Endodermal cell (in vitro differentiated cells): Measurements from ENCODE around the gene D2HGDH. TPM values are rescaled to one million over a fixed set of nuclear protein-coding genes. Genes with fewer than 3 reads are reported as not detected.
"Not testable (repeated sequence)": the region's sequence is repeated elsewhere in the genome, so short reads cannot be mapped to it uniquely, and the experiment has no call there.

ENCODE experiments used
- DNase-seq: peaks from one replicate; pipeline ENCODE4 v3.0.0-alpha.2; 2017
- H3K27ac ChIP-seq: 2 replicates; pipeline ENCODE4 v1.5.1; 2013; ENCODE audit warnings: mild to moderate bottlenecking, low read depth, low read length, moderate library complexity
- H3K27me3 ChIP-seq: 2 replicates; pipeline ENCODE4 v1.6.1; 2013; ENCODE audit warnings: mild to moderate bottlenecking, low read length, moderate library complexity; ENCODE audit not compliant: insufficient read depth, control insufficient read depth, poor library complexity, severe bottlenecking
- H3K36me3 ChIP-seq: 2 replicates; pipeline ENCODE4 v1.7.0; 2013; ENCODE audit warnings: mild to moderate bottlenecking, low read length, moderate library complexity; ENCODE audit not compliant: control insufficient read depth, insufficient read depth
- H3K4me1 ChIP-seq: one replicate; pipeline ENCODE4 v1.7.0; 2013; ENCODE audit warnings: low read length; ENCODE audit not compliant: control insufficient read depth, insufficient read depth
- H3K4me3 ChIP-seq: 2 replicates; pipeline ENCODE4 v1.5.1; 2013; ENCODE audit warnings: mild to moderate bottlenecking, low read length, moderate library complexity
- H3K9ac ChIP-seq: 2 replicates; pipeline ENCODE4 v1.6.1; 2013; ENCODE audit warnings: mild to moderate bottlenecking, low read length, moderate library complexity; ENCODE audit not compliant: poor library complexity, severe bottlenecking; ENCODE audit errors: extremely low read depth
- H3K9me3 ChIP-seq: 2 replicates; pipeline ENCODE4 v1.6.1; 2013; ENCODE audit warnings: mild to moderate bottlenecking, low read length, moderate library complexity; ENCODE audit not compliant: control insufficient read depth
- H3K27ac Mint-ChIP-seq: 2 replicates; pipeline ENCODE4 v1.8.0; 2020; ENCODE audit warnings: mixed read lengths
- H3K27me3 Mint-ChIP-seq: 2 replicates; pipeline ENCODE4 v1.8.0; 2021; ENCODE audit warnings: mild to moderate bottlenecking, mixed read lengths; ENCODE audit not compliant: insufficient read depth
- H3K36me3 Mint-ChIP-seq: 2 replicates; pipeline ENCODE4 v1.8.0; 2020; ENCODE audit warnings: low read depth, mixed read lengths
- H3K4me1 Mint-ChIP-seq: 2 replicates; pipeline ENCODE4 v1.8.0; 2020; ENCODE audit warnings: mixed read lengths
- H3K4me3 Mint-ChIP-seq: 2 replicates; pipeline ENCODE4 v1.8.0; 2020; ENCODE audit warnings: mild to moderate bottlenecking, moderate library complexity, mixed read lengths
- H3K9me3 Mint-ChIP-seq: 2 replicates; pipeline ENCODE4 v1.8.0; 2020; ENCODE audit warnings: mild to moderate bottlenecking, mixed read lengths
- CTCF ChIP-seq: fragments of 200-600 bp; sonication (generic); conservative IDR thresholded peaks from 2 replicates; pipeline ENCODE4 v1.5.0; 2021; ENCODE audit warnings: antibody characterized with exemption, mild to moderate bottlenecking
- WGBS, 2 experiments: methylation state at CpG; one replicate each; pipeline versions ENCODE4 v1.1.5 to v1.1.7; 2013; ENCODE audit warnings: missing lambda C conversion rate in 2 of 2, mixed read lengths in 1 of 2; ENCODE audit not compliant: insufficient coverage in 1 of 2, insufficient read length in 1 of 2; 5-methylcytosine and 5-hydroxymethylcytosine counted together
- total RNA-seq, 2 donors: library from RNA; stranded (reverse); fragmentation: NEBNext Ultra II Directional in 1 of 2; extraction: Animal tissue kit (Norgen Biotek cat#: 25700) in 1 of 2; gene quantifications; 2 replicates in 1 of 2; 3 replicates in 1 of 2; pipeline ENCODE4 v1.2.1, GENCODE V29; 2021

The D2HGDH gene
- total RNA-seq, 2 donors from 2014 or later: 25.1 to 34.8 TPM

GRCh38 chr2:241730671-241731293, 3.6 kb upstream of the D2HGDH start:
- H3K9ac ChIP-seq: no peak overlapping the region
- no peaks in the 10 kb centered on the region for H3K4me1 ChIP-seq
- H3K4me3 ChIP-seq: no peak overlapping the region
- H3K27ac ChIP-seq: no peak overlapping the region
- Mint-ChIP-seq H3K27ac (no peak overlapping the region), H3K4me3 (no peak overlapping the region), H3K9me3 (no peaks in the 10 kb centered on the region), H3K4me1 (no peaks in the 10 kb centered on the region), H3K36me3 (peaks cover 23% of the 10 kb centered on the region), H3K27me3 (peaks cover 9% of the 10 kb centered on the region)
- 88 to 94% methylated on average over 10 to 12 of the region's 12 CpGs for WGBS, 2 experiments
- no peaks in the 10 kb centered on the region for H3K36me3 ChIP-seq
- DNase-seq: no peak
- TF ChIP-seq CTCF: no peak
- no peaks in the 10 kb centered on the region for H3K9me3 ChIP-seq
- no peaks in the 10 kb centered on the region for H3K27me3 ChIP-seq

- not testable (repeated sequence) for H3K27me3 Mint-ChIP-seq, H3K27ac Mint-ChIP-seq, H3K36me3 ChIP-seq, H3K9ac ChIP-seq, H3K27ac ChIP-seq, H3K4me3 Mint-ChIP-seq, H3K9me3 Mint-ChIP-seq, H3K4me1 ChIP-seq, H3K4me1 Mint-ChIP-seq, H3K9me3 ChIP-seq, H3K4me3 ChIP-seq, H3K27me3 ChIP-seq
- WGBS, 2 experiments: 51 to 75% methylated on average over 8 to 18 of the region's 26 CpGs
- TF ChIP-seq CTCF: peak; percentile 77
- DNase-seq: peak; percentile 83
- H3K36me3 Mint-ChIP-seq: peaks cover 13% of the 10 kb centered on the region
Measured at GRCh38 chr2:241732513-241733186, 1.8 kb upstream of the D2HGDH start.

GRCh38 chr2:241733391-241734207, 831 bp upstream of the D2HGDH start:
- Histone ChIP-seq H3K9ac (no peak overlapping the region), H3K4me3 (peak overlapping the region; percentile 34), H3K4me1 (no peaks in the 10 kb centered on the region), H3K36me3 (no peaks in the 10 kb centered on the region), H3K27ac (no peak overlapping the region), H3K27me3 (no peaks in the 10 kb centered on the region), H3K9me3 (no peaks in the 10 kb centered on the region)
- no peak for DNase-seq
- no peaks in the 10 kb centered on the region for H3K4me1 Mint-ChIP-seq
- peaks cover 6% of the 10 kb centered on the region for H3K36me3 Mint-ChIP-seq
- WGBS, 2 experiments: 92 to 95% methylated on average over 10 to 23 of the region's 23 CpGs
- H3K27ac Mint-ChIP-seq: no peak overlapping the region
- H3K9me3 Mint-ChIP-seq: no peaks in the 10 kb centered on the region
- H3K4me3 Mint-ChIP-seq: peak overlapping the region; percentile 71
- peaks cover 9% of the 10 kb centered on the region for H3K27me3 Mint-ChIP-seq
- TF ChIP-seq CTCF: no peak
